Frontal cortex (tissue), 4 donors: ENCODE data around the gene WDR70. TPM values are rescaled to one million over a fixed set of nuclear protein-coding genes. Genes with fewer than 3 reads are reported as not detected.
"Not testable (repeated sequence)": the region's sequence is repeated elsewhere in the genome, so short reads cannot be mapped to it uniquely, and the experiment has no call there.

Experiments
- DNase-seq, 2 donors: peaks; one replicate each; pipeline ENCODE4 v3.0.0; 2012; ENCODE audit warnings: low spot score in 2 of 2
- FAIRE-seq: peaks from 2 replicates; lab custom pipeline; 2012; peaks lifted over from hg19 to GRCh38; lab: Jason Lieb, UNC
- small RNA-seq: library from RNA; depleted of rRNA; stranded (forward); fragments of <200 nt; gene quantifications from one replicate; pipeline ENCODE3, GENCODE V24; 2014
- total RNA-seq: library from RNA; depleted of rRNA; stranded (reverse); fragments of >200 nt; gene quantifications from one replicate; pipeline ENCODE4 v1.2.3, GENCODE V29; 2014
- donor health status: control.
- donor health status: control.
- donor health status: control.

WDR70 gene
- total RNA-seq, 1 donor from 2014 or later: 37.1 TPM

GRCh38 chr5:37773809-37774208, 394.7 kb downstream of the WDR70 start:
- FAIRE-seq: no peak
- DNase-seq: no peak

GRCh38 chr5:37774912-37775483, 395.9 kb downstream of the WDR70 start:
- DNase-seq (no peak), FAIRE-seq (no peak)

- DNase-seq (no peak), FAIRE-seq (no peak)
Observed at GRCh38 chr5:37776826-37777225, 397.7 kb downstream of the WDR70 start.

GRCh38 chr5:37777432-37778130, 398.5 kb downstream of the WDR70 start:
- no peak for FAIRE-seq
- DNase-seq: no peak

GRCh38 chr5:37781409-37781808, 402.3 kb downstream of the WDR70 start:
- not testable (repeated sequence) for FAIRE-seq

GRCh38 chr5:37786416-37786815, 407.3 kb downstream of the WDR70 start:
- FAIRE-seq (no peak), DNase-seq (no peak)

More at GRCh38 chr5:37781409-37781808, 402.3 kb downstream of the WDR70 start:
- not testable (repeated sequence) for DNase-seq

GRCh38 chr5:37786862-37787519, 407.9 kb downstream of the WDR70 start:
- DNase-seq (no peak), FAIRE-seq (no peak)

GRCh38 chr5:37787742-37788141, 408.6 kb downstream of the WDR70 start:
- no peak for DNase-seq
- no peak for FAIRE-seq

GRCh38 chr5:37789991-37790390, 410.9 kb downstream of the WDR70 start:
- FAIRE-seq: no peak

GRCh38 chr5:37791321-37791720, 412.2 kb downstream of the WDR70 start:
- FAIRE-seq (no peak), DNase-seq (no peak)

More at GRCh38 chr5:37789991-37790390, 410.9 kb downstream of the WDR70 start:
- DNase-seq: no peak

GRCh38 chr5:37792975-37793631, 414.0 kb downstream of the WDR70 start:
- FAIRE-seq: no peak
- DNase-seq: no peak

- not testable (repeated sequence) for FAIRE-seq
Observed at GRCh38 chr5:37795292-37795691, 416.2 kb downstream of the WDR70 start.

GRCh38 chr5:37796435-37796834, 417.3 kb downstream of the WDR70 start:
- FAIRE-seq, DNase-seq: not testable (repeated sequence)

More at GRCh38 chr5:37795292-37795691, 416.2 kb downstream of the WDR70 start:
- not testable (repeated sequence) for DNase-seq

- no peak for DNase-seq
- FAIRE-seq: no peak
Observed at GRCh38 chr5:37799865-37800421, 420.8 kb downstream of the WDR70 start.

GRCh38 chr5:37801521-37801920, 422.4 kb downstream of the WDR70 start:
- no peak for DNase-seq
- no peak for FAIRE-seq

Small RNA genes lying within 50 kb of the gene (small RNA-seq; reads per million reads assigned to genes)
- gene RNU6-1190P: not detected
- gene RNU6-484P: not detected

Other genes with a start within 250 kb of the WDR70 start
- 81.1 TPM for gene CPLANE1, start 129.9 kb upstream of the WDR70 start, total RNA-seq
- gene NUP155, start 8.2 kb upstream of the WDR70 start, total RNA-seq: 55.8 TPM